H1 (cell line): ENCODE results near the gene NREP. TPM values are rescaled to one million over a fixed set of nuclear protein-coding genes. Genes with fewer than 3 reads are reported as not detected.

ENCODE experiments used
- CTCF ChIA-PET: fragments of 300-600 bp; sonication (Branson Sonifier 250); formaldehyde crosslinking; loops from one replicate; lab custom pipeline; 2021; ENCODE audit not compliant: partially characterized antibody; lab: Charles Lee
- POLR2A ChIA-PET: fragments of 300-600 bp; sonication (Branson Sonifier 250); formaldehyde crosslinking; loops from one replicate; lab custom pipeline; 2021; ENCODE audit warnings: inconsistent platforms; ENCODE audit not compliant: partially characterized antibody; lab: Charles Lee
- DNase-seq, 2 experiments: peaks; one replicate each; pipeline versions ENCODE4 v3.0.0 to v3.0.0-alpha.2; 2010 to 2022; ENCODE audit warnings: low spot score in 2 of 2, low read depth in 1 of 2, mixed read lengths in 1 of 2
- FAIRE-seq: peaks from 2 replicates; lab custom pipeline; 2011; peaks lifted over from hg19 to GRCh38; lab: Jason Lieb, UNC
- H2AFZ ChIP-seq: 2 replicates; pipeline ENCODE4 v1.8.1; 2012; ENCODE audit warnings: low read length, inconsistent platforms
- H2AK5ac ChIP-seq: 2 replicates; pipeline ENCODE4 v1.6.1; 2013; ENCODE audit warnings: low read depth, low read length
- H2BK120ac ChIP-seq: replicated peaks from 2 replicates; pipeline ENCODE3; 2013; ENCODE audit warnings: low read depth, low read length, inconsistent platforms
- H2BK12ac ChIP-seq: 2 replicates; pipeline ENCODE4 v1.6.1; 2013; ENCODE audit warnings: low read depth, low read length
- H2BK15ac ChIP-seq: 2 replicates; pipeline ENCODE4 v1.6.1; 2013; ENCODE audit warnings: low read length
- H2BK20ac ChIP-seq: 2 replicates; pipeline ENCODE4 v1.6.1; 2013; ENCODE audit warnings: low read length
- H2BK5ac ChIP-seq: 2 replicates; pipeline ENCODE4 v1.6.1; 2013; ENCODE audit warnings: low read depth, low read length
- H3K14ac ChIP-seq: 2 replicates; pipeline ENCODE4 v1.6.1; 2013; ENCODE audit warnings: inconsistent platforms; ENCODE audit not compliant: insufficient read length
- H3K18ac ChIP-seq: 2 replicates; pipeline ENCODE4 v1.6.1; 2013; ENCODE audit warnings: low read length; ENCODE audit errors: extremely low read depth
- H3K23ac ChIP-seq: 2 replicates; pipeline ENCODE4 v1.6.1; 2013; ENCODE audit warnings: inconsistent platforms; ENCODE audit not compliant: insufficient read length
- H3K23me2 ChIP-seq: 2 replicates; pipeline ENCODE4 v1.6.1; 2013; ENCODE audit warnings: low read depth, low read length
- H3K27ac ChIP-seq: 2 replicates; pipeline ENCODE4 v1.6.1; 2011; ENCODE audit warnings: low read depth, low read length, inconsistent platforms
- H3K27me3 ChIP-seq, 4 experiments: replicated peaks in 1 of 4; 1 replicate in 1 of 4; 2 replicates in 3 of 4; pipeline versions ENCODE4 v1.6.1 to v1.8.1; 2011 to 2013; ENCODE audit warnings: low read length in 3 of 4, mild to moderate bottlenecking in 3 of 4, inconsistent platforms in 2 of 4, mixed read lengths in 2 of 4, moderate library complexity in 1 of 4; ENCODE audit not compliant: control insufficient read depth in 3 of 4, insufficient read depth in 3 of 4; ENCODE audit errors: extremely low read depth in 1 of 4
- H3K36me3 ChIP-seq, 4 experiments: 2 replicates each; pipeline versions ENCODE4 v1.6.1 to v1.8.1; 2011 to 2013; ENCODE audit warnings: mild to moderate bottlenecking in 4 of 4, low read length in 3 of 4, moderate library complexity in 2 of 4, control low read depth in 1 of 4, inconsistent platforms in 1 of 4; ENCODE audit not compliant: insufficient read depth in 4 of 4, control insufficient read depth in 2 of 4
- H3K4ac ChIP-seq: replicated peaks from 2 replicates; pipeline ENCODE3; 2013; ENCODE audit warnings: low read length, low read depth, mixed read lengths, inconsistent platforms; ENCODE audit not compliant: insufficient read length
- H3K4me1 ChIP-seq, 4 experiments: replicated peaks in 1 of 4; 1 replicate in 1 of 4; 2 replicates in 3 of 4; pipeline versions ENCODE4 v1.6.1 to v1.8.1; 2011 to 2013; ENCODE audit warnings: low read length in 3 of 4, inconsistent platforms in 2 of 4, mixed read lengths in 1 of 4; ENCODE audit not compliant: insufficient read depth in 4 of 4, control insufficient read depth in 3 of 4
- H3K4me2 ChIP-seq, 2 experiments: 2 replicates each; pipeline versions ENCODE4 v1.6.1 to v1.8.1; 2011 to 2013; ENCODE audit warnings: low read depth in 2 of 2, low read length in 2 of 2, control low read depth in 1 of 2, inconsistent platforms in 1 of 2, mild to moderate bottlenecking in 1 of 2; ENCODE audit not compliant: insufficient read depth in 1 of 2
- H3K4me3 ChIP-seq, 4 experiments: fragments of 200-600, 300-600 bp in 1 of 4; sonication (generic), shearing (Covaris generic), sonication (Bioruptor Twin) in 1 of 4; 2 replicates each; pipeline versions ENCODE4 v1.5.1 to v1.8.1; 2011 to 2016; ENCODE audit warnings: low read length in 4 of 4, low read depth in 3 of 4, control low read depth in 2 of 4, inconsistent platforms in 2 of 4, mild to moderate bottlenecking in 2 of 4, mixed read lengths in 1 of 4, moderate library complexity in 1 of 4; ENCODE audit not compliant: insufficient read depth in 2 of 4; ENCODE audit errors: extremely low read depth in 1 of 4
- H3K56ac ChIP-seq: replicated peaks from 2 replicates; pipeline ENCODE3; 2013; ENCODE audit warnings: low read depth, mild to moderate bottlenecking, mixed read lengths, low read length, inconsistent platforms; ENCODE audit not compliant: insufficient read length
- H3K79me1 ChIP-seq: 2 replicates; pipeline ENCODE4 v1.6.1; 2013; ENCODE audit warnings: low read depth, low read length, control low read depth
- H3K79me2 ChIP-seq, 2 experiments: 2 replicates each; pipeline versions ENCODE4 v1.6.1 to v1.8.1; 2012 to 2013; ENCODE audit warnings: low read length in 2 of 2, mild to moderate bottlenecking in 2 of 2, inconsistent platforms in 1 of 2; ENCODE audit not compliant: insufficient read depth in 2 of 2, control insufficient read depth in 1 of 2
- H3K9ac ChIP-seq, 4 experiments: replicated peaks in 1 of 4; 1 replicate in 1 of 4; 2 replicates in 3 of 4; pipeline versions ENCODE4 v1.6.1 to v1.8.1; 2011 to 2013; ENCODE audit warnings: low read depth in 3 of 4, low read length in 3 of 4, control low read depth in 2 of 4, mild to moderate bottlenecking in 2 of 4, moderate library complexity in 2 of 4, inconsistent platforms in 1 of 4; ENCODE audit errors: extremely low read depth in 1 of 4
- H3K9me3 ChIP-seq, 2 experiments: 2 replicates each; pipeline versions ENCODE4 v1.6.1 to v1.8.1; 2012 to 2013; ENCODE audit warnings: mild to moderate bottlenecking in 2 of 2, moderate library complexity in 2 of 2, control low read depth in 1 of 2, inconsistent platforms in 1 of 2, low read depth in 1 of 2, low read length in 1 of 2, mixed read lengths in 1 of 2; ENCODE audit not compliant: insufficient read depth in 2 of 2
- H4K20me1 ChIP-seq, 2 experiments: replicated peaks in 1 of 2; 2 replicates each; pipeline versions ENCODE3 to v1.8.1; 2011 to 2013; ENCODE audit warnings: inconsistent platforms in 2 of 2, low read length in 2 of 2, mild to moderate bottlenecking in 1 of 2; ENCODE audit not compliant: insufficient read depth in 2 of 2, control insufficient read depth in 1 of 2
- H4K5ac ChIP-seq: 2 replicates; pipeline ENCODE4 v1.6.1; 2013; ENCODE audit warnings: low read length, low read depth, mixed read lengths, inconsistent platforms; ENCODE audit not compliant: insufficient read length
- H4K8ac ChIP-seq: 2 replicates; pipeline ENCODE4 v1.8.0; 2013; ENCODE audit warnings: mild to moderate bottlenecking, moderate library complexity, low read length, inconsistent platforms; ENCODE audit not compliant: insufficient read depth; ENCODE audit errors: extremely low read depth
- H4K91ac ChIP-seq: replicated peaks from 2 replicates; pipeline ENCODE3; 2013; ENCODE audit warnings: low read length, mixed read lengths, inconsistent platforms; ENCODE audit not compliant: insufficient read length
- CREB1 ChIP-seq: IDR thresholded peaks from 2 replicates; pipeline ENCODE4 v1.6.1; 2012; ENCODE audit warnings: inconsistent platforms
- JUN ChIP-seq: IDR thresholded peaks from 2 replicates; pipeline ENCODE4 v1.6.1; 2011; ENCODE audit warnings: low read depth, mild to moderate bottlenecking, improper control_type of control experiment, low read length
- SP1 ChIP-seq: IDR thresholded peaks from 2 replicates; pipeline ENCODE4 v1.6.1; 2011; ENCODE audit warnings: low read depth, low read length
- SUZ12 ChIP-seq: fragments of 200-600 bp; sonication (generic); IDR thresholded peaks from 2 replicates; pipeline ENCODE4 v1.6.1; 2012; ENCODE audit warnings: mild to moderate bottlenecking, inconsistent platforms, low read length, moderate library complexity, mixed read lengths
- WGBS, 2 experiments: shearing (Covaris generic) in 1 of 2; methylation state at CpG; one replicate each; pipeline versions ENCODE4 v1.1.6 to v1.1.7; 2013 to 2015; ENCODE audit warnings: low lambda C conversion rate in 2 of 2, mixed read lengths in 2 of 2, inconsistent platforms in 1 of 2, low coverage in 1 of 2, missing lambda C conversion rate in 1 of 2; ENCODE audit not compliant: insufficient replicate concordance in 2 of 2, insufficient coverage in 1 of 2, insufficient read length in 1 of 2; ENCODE audit errors: extremely low coverage in 1 of 2, missing lambda C conversion rate in 1 of 2; 5-methylcytosine and 5-hydroxymethylcytosine counted together
- polyA plus RNA-seq, 7 experiments: library from polyadenylated mRNA; depleted of rRNA in 3 of 7; stranded (reverse) in 5 of 7; unstranded in 2 of 7; fragments of >200 nt in 5 of 7; fragments of 200-250 nt in 2 of 7; gene quantifications; 1 replicate in 5 of 7; 2 replicates in 1 of 7; 4 replicates in 1 of 7; pipeline versions ENCODE4 v1.2.1 to v1.2.3, GENCODE V29; 2011 to 2013; ENCODE audit warnings: missing spikeins in 2 of 7, mixed read lengths in 2 of 7
- total RNA-seq: library from RNA; stranded (reverse); fragmentation: NEBNext Ultra II Directional; extraction: Animal tissue kit (Norgen Biotek cat#: 25700); gene quantifications from 2 replicates; pipeline ENCODE4 v1.2.1, GENCODE V29; 2021

NREP gene
- total and polyA plus RNA-seq, 2 of the 8 experiments (the other 6 are each of a cell fraction or from before 2014, with no cell fraction given), result 254 to 301 TPM

DNA sequence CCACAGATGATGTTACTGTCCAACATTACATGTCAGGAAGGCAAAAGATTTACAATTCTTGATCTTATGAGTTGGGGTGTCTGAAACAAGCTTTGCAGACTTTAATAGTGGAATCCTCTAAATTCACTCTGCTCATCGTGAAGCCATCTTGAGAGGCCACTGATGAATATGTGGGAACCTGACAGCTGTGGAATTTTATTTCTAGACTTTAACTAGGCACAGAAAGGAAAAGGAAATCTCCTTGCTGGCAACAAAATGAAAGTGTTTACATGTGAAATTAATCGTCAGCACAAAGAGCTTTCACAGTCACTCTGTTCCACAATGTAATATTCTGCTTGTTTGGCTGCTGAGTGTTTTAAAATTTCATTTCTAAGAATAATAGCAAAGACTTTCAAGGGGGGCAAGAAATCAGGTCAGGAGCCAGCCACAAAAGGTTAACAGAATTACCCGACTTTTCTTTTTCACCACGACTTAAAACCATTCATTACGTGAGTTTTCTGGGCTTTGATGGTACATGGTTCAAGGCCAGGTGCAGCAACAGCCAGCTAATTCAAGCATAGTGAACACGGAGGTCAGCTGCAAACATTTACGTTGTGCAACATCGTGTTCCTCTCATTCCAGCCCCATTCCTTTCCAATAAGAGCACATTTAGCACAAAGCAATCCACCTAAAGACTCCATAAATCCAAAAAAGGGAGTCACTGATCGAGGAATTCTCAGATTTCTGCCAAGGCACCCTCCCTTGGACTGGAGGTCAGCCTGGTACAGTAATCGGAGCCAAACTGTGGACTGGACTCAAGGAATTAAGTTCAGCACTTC is 14.6 kb downstream of the NREP start:
- Histone ChIP-seq H3K4ac (no peak overlapping the region), H4K5ac (no peak overlapping the region), H3K36me3 (no peaks in the 10 kb centered on the region), H3K27me3 (no peaks in the 10 kb centered on the region), H2BK12ac (peak overlapping the region; percentile 2; the same call in 1 of the 2 replicates), H3K23me2 (no peaks in the 10 kb centered on the region), H3K9ac (no peak overlapping the region), H2BK120ac (no peak overlapping the region), H3K56ac (no peak overlapping the region), H3K18ac (no peak overlapping the region), H2BK15ac (no peak overlapping the region), H3K4me3 (no peak overlapping the region), H3K4me1 (peaks cover 2 to 22% (median 12%) of the 10 kb centered on the region in 4 experiments; a peak in 6 of 7 replicates), H4K91ac (no peak overlapping the region), H3K23ac (no peak overlapping the region), H2BK20ac (no peak overlapping the region), H4K8ac (no peak overlapping the region), H2BK5ac (no peak overlapping the region), H3K9me3 (no peaks in the 10 kb centered on the region), H2AK5ac (no peak overlapping the region), H3K79me2 (peaks cover 8 to 99% of the 10 kb centered on the region in 2 experiments; a peak in 3 of 4 replicates)
- no peak for DNase-seq
- CTCF ChIA-PET, result interaction anchor here (0.8 to 1.2 kb wide), 4 partner anchors 14 to 211 kb away, joined by 3 read pairs; no protein-coding TSS in a partner anchor
- TF ChIP-seq SUZ12 (no peak), JUN (no peak), SP1 (no peak), CREB1 (no peak)
- TF ChIP-seq, all 59 proteins: peak for 0
- no peak for FAIRE-seq
- POLR2A ChIA-PET, result interaction anchor here (0.9 to 2.8 kb wide), 7 partner anchors 9 to 419 kb away, joined by 3 to 25 read pairs (median 5); partner anchors contain the start of gene NREP
- WGBS, 2 experiments, result 86% methylated on average over 10 of the region's 10 CpGs; no CpG with 5 or more reads in 1 of the 2 experiments
- peaks cover 4 to 17% of the 10 kb centered on the region in 2 experiments for H4K20me1 ChIP-seq
- H3K27ac ChIP-seq, result no peak overlapping the region
- H3K79me1 ChIP-seq, result peaks cover 4% of the 10 kb centered on the region
- no peak overlapping the region for H3K14ac ChIP-seq
- no peak overlapping the region for H3K4me2 ChIP-seq
- H2AFZ ChIP-seq, result no peak overlapping the region
